ENCODE measurements around the gene CROCC.

GRCh38 chr1:16988210-16988609 is 66.5 kb downstream of the CROCC start:
- TF ChIP-seq TAF1 (IDR thresholded peaks at IDR 0.05; ENCODE audit: borderline replicate concordance, low read depth, low read length) (no peak), POLR2A (IDR thresholded peaks at IDR 0.05; ENCODE audit: low read depth, low read length) (no peak), POLR2AphosphoS5 (IDR thresholded peaks at IDR 0.05; ENCODE audit: low read depth, low read length) (no peak)
